Fibroblast of lung (primary cell): Measurements from ENCODE around the gene ANKS1A. TPM values are rescaled to one million over a fixed set of nuclear protein-coding genes. Genes with fewer than 3 reads are reported as not detected.

Source experiments
- DNase-seq, 2 donors: peaks; one replicate each; pipeline versions ENCODE4 v3.0.0 to v3.0.0-alpha.2; 2010; ENCODE audit warnings: low read depth in 2 of 2
- H2AFZ ChIP-seq: 2 replicates; pipeline ENCODE4 v1.5.1; 2012; ENCODE audit warnings: low read length, control low read depth, inconsistent platforms
- H3K27ac ChIP-seq: 2 replicates; pipeline ENCODE4 v1.5.1; 2011; ENCODE audit warnings: low read length, control low read depth; ENCODE audit not compliant: insufficient read depth
- H3K27me3 ChIP-seq: 2 replicates; pipeline ENCODE4 v1.5.1; 2011; ENCODE audit warnings: mild to moderate bottlenecking, low read length; ENCODE audit not compliant: control insufficient read depth, insufficient read depth
- H3K36me3 ChIP-seq: 2 replicates; pipeline ENCODE4 v1.5.1; 2011; ENCODE audit warnings: low read length; ENCODE audit not compliant: control insufficient read depth, insufficient read depth
- H3K4me1 ChIP-seq: 2 replicates; pipeline ENCODE4 v1.5.1; 2011; ENCODE audit warnings: low read length; ENCODE audit not compliant: control insufficient read depth, insufficient read depth; ENCODE audit errors: extremely low read depth
- H3K4me2 ChIP-seq: 2 replicates; pipeline ENCODE4 v1.5.1; 2011; ENCODE audit warnings: low read length, control low read depth; ENCODE audit not compliant: insufficient read depth; ENCODE audit errors: extremely low read depth
- H3K4me3 ChIP-seq, 4 experiments: fragments of 200-600 bp in 1 of 4; sonication (generic) in 1 of 4; replicated peaks in 1 of 4; 2 replicates each; pipeline ENCODE4 v1.5.1; 2011 to 2016; ENCODE audit warnings: low read length in 4 of 4, low read depth in 3 of 4, mild to moderate bottlenecking in 3 of 4, control low read depth in 2 of 4, inconsistent platforms in 1 of 4, mixed read lengths in 1 of 4; ENCODE audit not compliant: insufficient read depth in 1 of 4; ENCODE audit errors: control extremely low read depth in 1 of 4
- H3K79me2 ChIP-seq: 2 replicates; pipeline ENCODE4 v1.5.1; 2012; ENCODE audit warnings: mild to moderate bottlenecking, low read length, inconsistent platforms; ENCODE audit not compliant: control insufficient read depth, insufficient read depth
- H3K9ac ChIP-seq: 2 replicates; pipeline ENCODE4 v1.5.1; 2011; ENCODE audit warnings: mild to moderate bottlenecking, low read length, control low read depth; ENCODE audit not compliant: insufficient read depth
- H3K9me3 ChIP-seq: 2 replicates; pipeline ENCODE4 v1.5.1; 2012; ENCODE audit warnings: low read depth, low read length; ENCODE audit not compliant: control insufficient read depth, insufficient read depth
- H4K20me1 ChIP-seq: 2 replicates; pipeline ENCODE4 v1.5.1; 2011; ENCODE audit warnings: low read length; ENCODE audit not compliant: control insufficient read depth, insufficient read depth; ENCODE audit errors: extremely low read depth
- CTCF ChIP-seq, 2 donors: IDR thresholded peaks in 1 of 2; conservative IDR thresholded peaks in 1 of 2; 1 replicate in 1 of 2; 2 replicates in 1 of 2; pipeline ENCODE4 v1.5.1; 2011 to 2012; ENCODE audit warnings: low read length in 2 of 2, control low read depth in 1 of 2, inconsistent platforms in 1 of 2, low read depth in 1 of 2, mild to moderate bottlenecking in 1 of 2
- EZH2 ChIP-seq: IDR thresholded peaks from 2 replicates; pipeline ENCODE4 v1.5.1; 2012; ENCODE audit warnings: low read length, control low read depth, mild to moderate bottlenecking; ENCODE audit errors: missing control alignments
- polyA plus RNA-seq, 2 donors: library from polyadenylated mRNA; depleted of rRNA in 1 of 2; stranded (reverse) in 1 of 2; unstranded in 1 of 2; fragments of >200 nt; gene quantifications; 2 replicates each; pipeline ENCODE4 v1.2.1, GENCODE V29; 2011 to 2012; ENCODE audit warnings: missing spikeins in 1 of 2
- total RNA-seq: library from RNA; depleted of rRNA; stranded (reverse); fragments of >200 nt; gene quantifications from 2 replicates; pipeline ENCODE4 v1.2.1, GENCODE V29; 2014

The ANKS1A gene
- total and polyA plus RNA-seq, 2 donors (not counting 1 experiment from before 2014, with no cell fraction given) = 3.6 to 7.8 TPM

GRCh38 chr6:34887753-34888513 lies 1.1 kb upstream of the ANKS1A start, which contains the start of gene TAF11:
Gene TAF11, minus strand, starts transcription at chr6:34888042. Its CDS starts 85 bp downstream, at chr6:34887957.
- peak; percentile 94 to 96 for DNase-seq
- no peak for TF ChIP-seq CTCF (conservative IDR thresholded peaks at IDR 0.05 in 1 of 2, IDR thresholded peaks at IDR 0.05 in 1 of 2; ENCODE audit: low read depth in 1 of 2, low read length in 2 of 2)
- no peak for TF ChIP-seq EZH2
- Histone ChIP-seq H3K27me3 (no peaks in the 10 kb centered on the region), H4K20me1 (no peaks in the 10 kb centered on the region), H3K27ac (peak within 1 kb of the TSS; percentile 94), H3K79me2 (peaks cover 15% of the 10 kb centered on the region), H3K4me1 (no peaks in the 10 kb centered on the region), H3K9me3 (no peaks in the 10 kb centered on the region), H3K4me3 (peak within 1 kb of the TSS; percentile 87 to 100 (median 92)), H3K9ac (peak within 1 kb of the TSS; percentile 93), H3K36me3 (no peaks in the 10 kb centered on the region), H3K4me2 (peak within 1 kb of the TSS; percentile 99), H2AFZ (peak within 1 kb of the TSS; percentile 95)

GRCh38 chr6:34888514-34888856 lies 570 bp upstream of the ANKS1A start:
- H3K4me2 ChIP-seq = peak overlapping the region; percentile 99
- no peaks in the 10 kb centered on the region for H3K4me1 ChIP-seq
- peak overlapping the region; percentile 87 to 100 (median 92) for H3K4me3 ChIP-seq
- TF ChIP-seq EZH2 (no peak), CTCF (conservative IDR thresholded peaks at IDR 0.05 in 1 of 2, IDR thresholded peaks at IDR 0.05 in 1 of 2; ENCODE audit: low read depth in 1 of 2, low read length in 2 of 2) (no peak)
- no peak overlapping the region for H3K9ac ChIP-seq
- no peaks in the 10 kb centered on the region for H3K9me3 ChIP-seq
- H3K36me3 ChIP-seq = no peaks in the 10 kb centered on the region
- H2AFZ ChIP-seq = peak overlapping the region; percentile 77
- peaks cover 15% of the 10 kb centered on the region for H3K79me2 ChIP-seq
- H3K27ac ChIP-seq = peak overlapping the region; percentile 94
- no peak for DNase-seq
- no peaks in the 10 kb centered on the region for H3K27me3 ChIP-seq
- H4K20me1 ChIP-seq = no peaks in the 10 kb centered on the region

- TF ChIP-seq EZH2 (no peak), CTCF (conservative IDR thresholded peaks at IDR 0.05 in 1 of 2, IDR thresholded peaks at IDR 0.05 in 1 of 2; ENCODE audit: low read depth in 1 of 2, low read length in 2 of 2) (no peak)
- Histone ChIP-seq H3K9ac (no peak overlapping the region), H3K4me1 (no peaks in the 10 kb centered on the region), H3K9me3 (no peaks in the 10 kb centered on the region), H4K20me1 (no peaks in the 10 kb centered on the region), H3K4me3 (peak overlapping the region in 3 of 4 experiments; percentile 26 to 97 (median 88)), H3K79me2 (peaks cover 15% of the 10 kb centered on the region), H2AFZ (no peak overlapping the region), H3K36me3 (no peaks in the 10 kb centered on the region), H3K27ac (no peak overlapping the region), H3K27me3 (no peaks in the 10 kb centered on the region), H3K4me2 (peak overlapping the region; percentile 39)
- DNase-seq = no peak
Measured at GRCh38 chr6:34890533-34890925, 1.5 kb downstream of the ANKS1A start.
